Head of caudate nucleus (tissue), 42 donors: ENCODE measurements around the gene MFAP5.

Experiments
- DNase-seq, 42 donors: peaks; one replicate each; pipeline versions ENCODE4 v3.0.0 to v3.0.0-alpha.2; 2020 to 2021; ENCODE audit warnings: mixed read lengths in 7 of 42
- intact Hi-C: fragments of 100-400 bp; cut with DNase I; formaldehyde crosslinking; loops from one replicate; pipeline ENCODE4 v1.15.0; 2022

The MFAP5 gene, protein sequence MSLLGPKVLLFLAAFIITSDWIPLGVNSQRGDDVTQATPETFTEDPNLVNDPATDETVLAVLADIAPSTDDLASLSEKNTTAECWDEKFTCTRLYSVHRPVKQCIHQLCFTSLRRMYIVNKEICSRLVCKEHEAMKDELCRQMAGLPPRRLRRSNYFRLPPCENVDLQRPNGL

DNA sequence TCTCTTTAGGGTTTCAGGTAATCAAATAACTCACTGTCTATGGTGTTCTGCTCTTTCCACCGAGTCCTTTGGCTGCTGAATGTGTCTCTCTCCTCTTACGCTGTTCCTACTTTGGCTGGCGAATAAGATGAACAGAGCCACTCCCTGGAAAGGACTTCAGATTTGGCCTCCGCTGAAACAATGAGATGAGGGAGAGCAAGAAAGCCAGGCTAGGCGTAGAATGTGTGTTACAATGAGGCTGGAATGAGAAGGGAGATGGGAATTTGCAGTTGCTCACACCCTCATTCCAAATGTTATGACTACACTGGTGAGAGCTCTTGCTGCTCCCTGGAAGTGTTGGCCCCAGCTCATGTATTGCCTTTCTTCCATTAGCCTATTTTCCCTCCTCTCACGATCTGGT is at the start of gene MFAP5:
Gene MFAP5, minus strand, starts transcription at position 234 of the 400 bp plus-strand sequence. CDS start 722 bp downstream, outside the sequence.
- DNase-seq: no peak
- intact Hi-C loops: no loop called here

DNA sequence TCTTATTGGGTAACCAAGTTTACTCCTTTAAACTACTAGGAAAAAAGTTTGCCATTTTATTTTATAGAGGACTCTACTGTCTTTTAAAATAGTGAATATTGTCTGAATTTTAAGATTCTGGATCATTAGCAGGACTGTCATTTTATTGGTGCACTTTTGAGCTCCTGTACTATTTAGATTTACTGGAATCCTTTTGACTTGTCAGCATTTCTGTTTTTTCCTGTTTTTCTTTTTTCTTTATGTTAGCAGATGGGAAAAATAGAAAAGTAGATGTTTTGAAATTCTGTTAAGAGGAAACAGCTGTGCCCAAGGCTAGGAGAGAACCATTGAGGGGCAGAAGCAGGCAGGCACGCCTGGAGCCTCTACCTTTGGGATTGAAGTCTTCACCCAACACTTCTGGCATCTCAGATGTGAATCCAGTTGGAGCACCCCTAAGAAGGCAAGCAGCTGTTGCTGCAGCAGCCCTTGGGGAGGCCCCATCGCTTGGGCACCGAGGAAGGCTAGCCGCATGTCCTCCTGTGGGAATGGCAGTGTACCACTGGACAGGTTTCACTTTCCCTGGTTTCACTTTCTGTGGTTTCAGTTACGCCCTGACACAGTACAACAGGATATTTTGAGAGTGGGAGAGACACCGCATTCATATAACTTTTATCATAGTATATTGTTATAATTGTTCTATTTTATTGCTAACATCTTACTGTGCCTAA is 46.7 kb upstream of the MFAP5 start:
- intact Hi-C loops: no loop called here
- peak in 1 of 42 donors; percentile 20 for DNase-seq

DNA sequence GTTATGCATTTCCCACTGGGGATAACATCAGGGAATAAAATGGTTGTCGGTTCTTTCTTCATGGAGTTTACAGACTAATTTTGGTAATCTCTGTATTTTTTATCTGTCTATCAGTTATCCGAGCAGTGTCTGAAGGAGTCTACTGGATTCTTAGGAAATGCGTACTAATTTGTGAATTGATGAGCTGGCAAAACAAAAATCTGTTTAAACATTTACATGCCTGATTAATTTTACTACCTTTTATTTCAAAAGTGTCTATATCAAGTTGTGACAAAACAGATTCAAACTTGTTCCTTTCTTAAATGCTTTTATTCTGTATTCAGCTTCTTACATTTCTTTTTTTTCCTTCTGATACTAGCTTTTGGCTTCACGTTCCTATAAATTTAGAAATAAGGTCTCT is 39.5 kb upstream of the MFAP5 start:
- intact Hi-C loops: no loop called here

DNA sequence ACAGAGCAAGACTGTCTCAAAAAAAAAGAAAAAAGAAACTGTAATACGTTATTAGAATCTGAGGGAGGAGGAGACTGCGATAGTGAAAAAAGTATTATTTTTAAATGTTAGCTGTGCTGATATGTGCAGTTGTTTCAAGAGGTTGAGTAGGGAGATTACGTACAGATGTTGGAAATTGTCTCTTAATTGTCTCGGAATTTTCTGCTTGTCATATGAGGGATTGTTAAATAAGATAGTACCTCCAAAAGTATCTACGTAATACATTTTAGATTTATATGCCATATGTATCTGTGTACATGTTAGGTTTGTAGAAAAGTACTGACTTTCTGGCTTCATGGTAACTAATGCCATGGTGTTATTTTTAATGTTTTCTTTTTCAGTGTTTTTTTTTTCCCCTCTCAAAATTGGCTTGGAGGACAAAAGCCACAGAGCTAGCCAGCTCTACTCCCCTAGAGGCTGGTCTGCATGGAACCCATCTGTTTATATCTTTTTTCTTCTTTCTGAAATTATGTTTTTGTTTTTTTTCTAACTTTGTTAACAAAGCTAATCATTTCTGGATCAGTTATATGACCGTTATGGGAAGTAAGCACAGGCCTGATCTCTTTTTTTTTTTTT is 38.5 kb upstream of the MFAP5 start:
- DNase-seq: no peak
- intact Hi-C loops: no loop called here

More for the DNA sequence above, 39.5 kb upstream of the MFAP5 start:
- no peak for DNase-seq

DNA sequence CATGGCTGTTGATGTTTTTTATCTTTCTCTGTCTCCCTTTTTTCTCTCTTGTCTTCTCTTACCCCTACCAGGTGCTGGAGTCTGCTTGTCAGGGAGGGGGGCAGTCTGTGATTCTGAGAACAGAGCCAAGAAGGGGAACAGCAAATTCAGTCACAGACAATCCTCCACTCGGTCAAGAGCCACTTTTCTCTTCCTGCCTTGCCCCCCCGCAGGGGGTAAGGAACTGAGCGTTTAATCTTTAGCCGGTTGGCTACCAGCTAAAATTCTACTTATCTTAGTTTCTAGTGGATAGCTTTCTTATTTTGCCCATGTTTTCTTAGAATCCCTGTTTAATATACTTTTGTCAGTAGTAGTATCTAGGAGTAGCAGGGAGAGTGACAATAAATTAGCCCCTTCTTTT is 37.1 kb upstream of the MFAP5 start:
- intact Hi-C loops: loop anchor here (10.0 kb wide), 1 partner anchor 195 kb away; no protein-coding TSS in a partner anchor
- DNase-seq: no peak

DNA sequence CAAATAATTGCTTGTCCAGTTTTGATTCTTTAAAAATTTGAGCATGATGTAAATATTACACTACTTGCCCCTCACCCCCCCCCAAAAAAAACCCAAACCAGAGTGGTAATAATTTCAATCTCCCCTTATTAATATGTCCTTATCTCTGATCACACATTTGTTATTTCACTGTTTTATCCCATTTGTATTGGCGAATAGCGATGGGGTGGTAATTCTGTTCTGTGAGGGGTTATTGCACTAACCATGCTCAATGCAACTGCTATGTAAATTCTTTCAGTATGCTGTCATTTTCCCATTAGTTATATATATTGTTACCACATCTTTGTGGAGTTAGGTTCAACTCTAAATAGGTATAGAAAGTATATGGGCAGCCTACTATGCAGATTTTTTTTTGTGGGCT is 36.3 kb upstream of the MFAP5 start:
- intact Hi-C loops: loop anchor here (10.0 kb wide), 1 partner anchor 196 kb away; no protein-coding TSS in a partner anchor
- no peak for DNase-seq

DNA sequence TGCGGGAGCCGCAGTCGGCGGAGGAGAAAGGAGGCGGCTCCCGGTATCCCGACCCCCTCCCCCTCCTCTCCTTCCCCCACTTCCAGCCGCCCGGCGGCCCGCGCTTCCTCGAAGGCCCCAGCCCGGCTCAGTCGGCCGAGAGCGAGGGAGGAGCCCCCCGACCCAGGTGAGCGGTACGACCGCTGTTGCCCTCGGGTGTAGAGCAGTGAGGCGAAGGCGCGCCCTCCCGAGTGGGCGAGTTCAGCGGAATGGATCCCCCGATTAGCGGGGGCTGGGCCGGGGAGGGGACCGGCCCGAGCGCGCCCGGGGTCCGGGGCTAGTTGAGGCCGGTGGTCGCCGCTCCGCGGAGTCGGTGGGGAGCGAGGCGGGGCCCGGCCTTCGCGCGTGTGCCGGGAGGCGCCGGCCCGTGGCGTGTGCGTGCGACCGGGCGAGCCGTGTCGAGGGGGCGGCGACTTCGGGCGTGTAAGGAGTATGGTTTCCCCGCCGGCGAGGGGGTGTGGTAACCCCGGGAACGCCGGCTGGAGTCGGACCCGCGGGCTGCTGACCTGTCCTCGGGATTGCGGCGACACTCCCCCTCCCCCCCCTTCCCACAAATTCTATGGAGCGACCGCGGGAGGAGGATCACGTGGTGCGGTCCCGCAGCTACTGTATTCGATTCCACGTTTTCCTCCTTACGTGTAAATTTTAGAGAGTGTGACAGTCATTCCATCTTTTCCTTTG is 35.7 kb upstream of the MFAP5 start:
- DNase-seq: peak in 41 of 42 donors; percentile 26 to 78 (median 52)
- intact Hi-C loops: loop anchor here (10.0 kb wide), 1 partner anchor 197 kb away; no protein-coding TSS in a partner anchor

DNA sequence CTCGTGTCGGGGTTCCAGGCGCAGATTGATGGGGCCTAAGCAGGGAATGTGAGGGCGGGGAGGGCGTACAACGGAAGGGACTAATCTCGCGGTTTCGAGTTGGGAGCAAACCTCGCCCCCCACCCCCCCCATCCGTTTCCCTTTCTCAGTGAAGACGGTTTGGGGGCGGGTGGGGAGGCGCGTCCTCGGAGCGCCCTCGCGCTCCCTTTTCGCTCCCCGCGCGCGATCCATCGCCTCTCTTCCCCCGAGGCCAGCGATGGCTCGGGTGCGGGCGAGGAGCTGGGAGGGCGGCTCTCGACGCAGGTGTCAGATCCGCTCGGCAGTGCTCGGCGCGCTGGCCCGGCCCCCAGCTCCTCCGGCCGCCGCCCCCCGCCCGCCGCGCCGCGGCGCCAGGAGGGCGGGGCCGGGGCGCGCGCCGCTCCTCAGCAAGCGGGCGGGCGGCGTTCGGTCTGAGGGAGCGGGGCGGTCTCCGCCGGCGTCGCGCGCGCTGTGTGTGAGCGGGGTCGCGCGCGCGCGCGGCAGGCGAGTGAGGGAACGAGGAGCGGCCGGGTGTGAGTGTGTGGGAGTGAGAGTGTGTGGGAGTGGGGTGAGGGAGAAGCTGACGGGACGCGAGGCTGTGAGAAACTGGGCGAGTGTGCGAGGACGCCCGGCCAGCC is 35.0 kb upstream of the MFAP5 start, which contains the start of gene RIMKLB:
Gene RIMKLB, plus strand, starts transcription at position 516 of the 656 bp plus-strand sequence. CDS start 15,876 bp downstream, outside the sequence.
- intact Hi-C loops: loop anchor here (10.0 kb wide), 1 partner anchor 197 kb away; no protein-coding TSS in a partner anchor
- DNase-seq: peak in 41 of 42 donors; percentile 46 to 94 (median 84)

DNA sequence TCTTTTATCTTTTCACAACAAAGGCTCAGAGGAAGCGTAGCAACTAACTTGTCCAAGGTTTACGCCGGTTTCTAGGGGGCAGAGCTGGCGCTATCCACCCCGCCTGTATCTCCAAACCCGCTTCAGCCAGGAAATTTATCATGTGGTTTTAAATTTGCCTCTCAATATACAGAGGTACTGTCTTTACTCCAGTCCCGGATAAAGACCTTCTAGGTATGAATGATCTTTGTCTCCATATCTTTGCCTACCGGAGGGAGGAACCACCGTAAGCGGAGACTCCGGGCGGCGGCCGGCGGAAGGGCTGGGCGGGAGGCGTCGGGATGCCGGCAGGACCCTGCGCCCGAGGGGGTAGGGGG is 34.5 kb upstream of the MFAP5 start:
- intact Hi-C loops: loop anchor here (10.0 kb wide), 1 partner anchor 198 kb away; no protein-coding TSS in a partner anchor

DNA sequence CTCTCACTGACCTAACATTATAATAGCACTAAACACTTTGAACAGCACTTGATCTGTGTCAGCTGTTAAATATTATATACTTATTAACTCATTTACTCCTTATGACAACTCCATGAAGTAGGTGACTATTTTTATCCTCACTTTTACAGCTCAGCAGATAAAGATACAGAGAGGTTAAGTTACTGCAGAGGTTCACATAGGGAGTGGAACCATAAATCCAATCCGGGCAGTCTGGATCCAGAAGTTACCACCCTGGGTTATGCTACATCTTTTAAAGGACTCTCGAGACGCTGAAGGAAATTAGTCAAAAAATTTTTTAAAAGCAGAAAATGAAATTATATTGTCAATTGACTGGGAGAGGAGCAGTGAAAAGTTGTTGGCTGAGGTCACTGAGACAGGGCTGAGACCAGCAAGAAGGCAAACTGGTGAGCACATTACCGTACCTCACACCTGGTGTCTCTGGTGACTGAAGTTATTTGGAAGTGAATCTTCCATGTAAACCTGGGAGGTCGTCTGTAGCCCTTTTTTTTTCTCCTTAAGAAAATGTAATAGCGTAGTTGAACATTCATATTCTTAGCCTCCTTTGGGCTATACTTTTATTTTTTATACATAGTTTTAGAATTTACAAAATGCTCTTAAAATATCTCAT is 33.9 kb upstream of the MFAP5 start:
- intact Hi-C loops: loop anchor here (10.0 kb wide), 1 partner anchor 198 kb away; no protein-coding TSS in a partner anchor
- DNase-seq: no peak

More for the DNA sequence above, 34.5 kb upstream of the MFAP5 start:
- DNase-seq: peak in 5 of 42 donors; percentile 19 to 47 (median 23)

DNA sequence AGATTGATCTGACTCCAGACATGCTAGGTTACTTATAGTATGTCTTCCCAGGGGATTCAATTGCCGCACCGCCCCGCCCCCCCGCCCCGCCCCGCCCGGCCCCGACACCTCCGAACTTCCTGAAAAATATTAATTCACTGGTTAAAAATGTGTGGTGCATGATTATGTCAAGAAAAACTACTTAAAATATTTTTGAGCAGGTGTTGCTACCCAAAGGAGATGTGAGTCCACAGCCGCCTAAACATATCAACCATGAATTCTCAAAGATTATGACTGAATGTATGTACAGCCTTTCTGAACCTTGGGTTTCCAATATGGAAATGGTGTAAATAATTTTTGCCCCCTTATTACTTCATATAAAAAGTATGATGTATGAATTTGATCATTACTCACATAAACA is 32.5 kb upstream of the MFAP5 start:
- intact Hi-C loops: loop anchor here (10.0 kb wide), 1 partner anchor 200 kb away; no protein-coding TSS in a partner anchor
- no peak for DNase-seq

DNA sequence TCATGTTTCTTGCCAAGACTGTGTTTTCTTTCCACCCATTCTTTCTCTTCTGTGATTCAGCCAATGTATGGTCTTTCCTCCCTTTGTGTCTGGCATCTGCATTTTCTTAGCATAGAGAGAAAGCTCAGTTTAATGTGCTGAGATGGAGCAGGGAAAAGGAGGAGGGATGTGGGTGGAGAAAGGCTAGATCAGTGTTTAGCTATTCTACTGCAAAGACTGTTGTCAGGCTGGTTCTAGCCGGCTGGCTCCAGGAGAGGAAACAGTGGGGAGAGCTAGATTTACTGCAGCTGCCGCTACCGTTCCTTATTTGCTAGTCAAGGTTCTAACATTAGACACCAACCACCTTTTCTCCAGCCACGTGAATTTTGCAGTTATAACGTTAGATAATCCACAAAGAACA is 29.9 kb upstream of the MFAP5 start:
- peak in 41 of 42 donors; percentile 34 to 92 (median 72) for DNase-seq

DNA sequence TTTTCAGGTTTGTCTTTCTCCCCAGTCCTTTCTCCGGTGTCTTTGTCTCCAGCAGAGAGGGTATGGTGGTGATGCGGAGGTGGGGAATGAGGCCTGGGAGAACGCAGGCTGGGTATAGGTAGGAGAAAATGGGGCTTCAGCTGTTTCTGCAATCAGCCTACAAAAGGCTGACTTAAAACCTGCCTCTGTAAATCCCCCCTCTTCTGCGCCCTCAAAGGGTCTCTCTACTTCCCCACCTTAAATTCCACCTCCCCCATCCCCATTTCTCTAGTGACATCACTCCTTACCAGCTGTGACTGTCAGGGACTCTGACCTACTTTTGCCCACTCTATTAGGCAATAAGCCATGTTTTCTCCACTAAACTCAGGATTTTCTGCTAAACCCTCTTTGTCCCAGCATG is 27.1 kb upstream of the MFAP5 start:
- intact Hi-C loops: loop anchor here (10.0 kb wide), 1 partner anchor 205 kb away; no protein-coding TSS in a partner anchor
- DNase-seq: peak in 2 of 42 donors; percentile 10 to 34

More for the DNA sequence above, 29.9 kb upstream of the MFAP5 start:
- intact Hi-C loops: loop anchor here (10.0 kb wide), 1 partner anchor 202 kb away; no protein-coding TSS in a partner anchor

DNA sequence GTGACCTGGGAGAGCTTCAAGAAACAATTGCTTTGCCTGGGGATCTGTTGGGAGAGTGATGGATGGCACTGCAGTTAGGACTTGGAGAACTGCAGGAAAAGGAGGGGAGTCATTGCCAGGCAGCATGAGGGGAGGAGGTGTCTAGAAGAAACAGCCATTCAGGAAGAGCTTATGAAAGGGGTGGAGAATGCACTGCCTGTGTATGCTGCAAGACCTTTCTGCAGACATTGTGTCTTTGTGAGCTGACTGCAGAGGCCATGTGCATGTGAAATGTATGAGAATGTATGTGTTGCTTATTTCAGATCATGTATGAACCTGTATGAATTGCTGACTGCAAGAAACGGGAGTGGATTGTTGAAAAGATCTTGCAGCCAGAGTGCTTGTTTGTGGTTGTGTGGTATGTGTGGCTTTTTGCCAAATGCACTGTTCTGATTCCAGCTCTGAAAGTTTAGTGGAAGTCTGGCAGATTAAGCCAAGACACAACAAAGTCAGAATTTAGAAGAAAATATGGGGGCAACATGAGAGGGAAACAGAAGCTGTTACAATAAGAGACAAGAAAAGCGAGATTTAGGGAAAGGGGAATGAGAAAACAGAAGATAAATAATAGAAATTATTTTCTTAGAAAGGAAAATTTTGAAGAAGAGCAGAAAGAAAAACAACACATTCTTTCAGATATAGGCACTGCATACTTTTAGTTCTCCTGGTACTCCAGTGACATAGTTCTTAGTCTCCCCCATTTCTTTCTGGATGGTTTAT is 25.4 kb upstream of the MFAP5 start:
- intact Hi-C loops: no loop called here
- DNase-seq: peak in 35 of 42 donors; percentile 21 to 86 (median 55)

DNA sequence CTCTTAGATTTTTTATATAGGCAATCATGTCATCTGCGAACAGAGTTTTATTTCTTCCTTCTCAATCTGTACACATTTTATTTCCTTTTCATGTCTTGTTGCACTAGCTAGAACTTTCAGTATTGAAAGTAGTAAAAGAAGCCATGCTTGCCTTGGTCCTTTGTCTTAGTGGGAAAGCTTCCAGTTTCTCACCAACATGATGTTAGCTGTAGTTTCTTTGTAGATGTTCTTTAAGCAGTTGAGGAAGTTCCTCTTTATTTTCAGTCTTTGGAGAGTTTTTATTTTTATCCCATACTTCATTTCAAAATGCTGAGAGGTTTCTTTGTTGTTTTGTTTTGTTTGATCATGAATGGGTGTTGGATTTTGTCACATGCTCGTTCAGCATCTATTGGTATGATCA is 22.4 kb upstream of the MFAP5 start:
- intact Hi-C loops: no loop called here
- no peak for DNase-seq

DNA sequence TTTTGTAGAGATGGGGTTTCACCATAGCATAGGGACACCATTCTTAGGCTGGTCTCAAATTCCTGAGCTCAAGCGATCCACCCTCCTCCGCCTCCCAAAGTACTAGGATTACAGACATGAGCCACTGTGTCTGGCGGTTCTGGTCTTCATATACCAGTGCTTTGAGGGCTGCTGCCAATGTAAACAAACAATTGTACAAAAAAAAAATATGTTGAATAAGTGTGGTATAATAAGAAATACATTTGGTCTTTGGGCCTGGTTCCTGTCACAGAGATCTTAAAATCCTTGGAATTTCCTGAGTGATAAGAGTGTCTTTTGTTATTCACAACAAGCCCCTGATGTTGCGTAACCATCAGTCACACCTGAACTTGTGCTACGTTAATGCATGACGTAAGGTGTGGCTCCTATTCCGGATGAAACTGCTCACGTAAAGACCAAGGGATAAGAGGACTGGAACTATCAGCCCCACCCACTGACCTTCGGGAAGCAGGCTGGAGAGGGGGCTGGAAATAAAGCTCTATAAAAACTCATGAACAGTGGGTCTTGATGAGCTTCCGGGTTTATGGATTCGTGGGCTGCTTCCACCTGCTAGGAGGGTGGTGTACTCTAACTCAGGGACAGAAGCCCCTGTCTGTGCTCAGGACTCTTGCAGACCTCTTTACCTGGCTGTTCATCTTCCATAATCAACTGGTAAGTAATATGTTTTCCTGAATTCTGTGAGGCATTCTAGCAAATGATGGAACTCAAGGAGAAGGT is 18.7 kb upstream of the MFAP5 start:
- intact Hi-C loops: no loop called here
- DNase-seq: peak in 1 of 42 donors; percentile 6
